A549 (cell line): ENCODE data around the gene GULP1.

Experiments
- CEBPB ChIP-seq, 2 experiments: fragments of >200 bp in 1 of 2; sonication (Bioruptor Twin) in 1 of 2; formaldehyde crosslinking in 1 of 2; IDR thresholded peaks; 2 replicates each; pipeline ENCODE4 v1.6.1; 2012 to 2016
- JUN ChIP-seq, 2 experiments: fragments of >200 bp; sonication (Bioruptor Twin); formaldehyde crosslinking; IDR thresholded peaks; 2 replicates in 1 of 2; 3 replicates in 1 of 2; pipeline ENCODE4 v1.6.1; 2016 to 2017
- JUNB ChIP-seq: fragments of >200 bp; sonication (Bioruptor Twin); formaldehyde crosslinking; IDR thresholded peaks from 2 replicates; pipeline ENCODE4 v1.6.1; 2016
- KDM1A ChIP-seq: fragments of 200-600 bp; sonication (generic); IDR thresholded peaks from 2 replicates; pipeline ENCODE4 v1.6.1; 2016; ENCODE audit warnings: low read depth, mild to moderate bottlenecking
- PHF8 ChIP-seq: fragments of 200-600 bp; sonication (generic); IDR thresholded peaks from 2 replicates; pipeline ENCODE4 v1.6.1; 2016; ENCODE audit warnings: low read depth, mild to moderate bottlenecking, antibody characterized with exemption, moderate library complexity, borderline replicate concordance
- RAD21 ChIP-seq, 2 experiments: fragments of >200 bp in 1 of 2; sonication (Bioruptor Twin) in 1 of 2; formaldehyde crosslinking in 1 of 2; IDR thresholded peaks in 1 of 2; conservative IDR thresholded peaks in 1 of 2; 2 replicates in 1 of 2; 3 replicates in 1 of 2; pipeline ENCODE4 v1.6.1; 2012 to 2018; ENCODE audit warnings: inconsistent platforms in 1 of 2
- RNF2 ChIP-seq: fragments of 200-600 bp; sonication (generic); IDR thresholded peaks from 2 replicates; pipeline ENCODE4 v1.6.1; 2016; ENCODE audit warnings: low read depth, mild to moderate bottlenecking, antibody characterized with exemption, moderate library complexity, borderline replicate concordance
- SMC3 ChIP-seq: fragments of >200 bp; sonication (Bioruptor Twin); formaldehyde crosslinking; IDR thresholded peaks from 3 replicates; pipeline ENCODE4 v1.6.1; 2018; ENCODE audit warnings: inconsistent platforms
- ZFP36 ChIP-seq: fragments of 450-650 bp; IDR thresholded peaks from 2 replicates; pipeline ENCODE4 v1.6.1; 2014; ENCODE audit warnings: borderline replicate concordance; ENCODE audit not compliant: partially characterized antibody
- TF ChIP-seq, protein P1 (sequence below): fragments of >200 bp; sonication (Bioruptor Twin); formaldehyde crosslinking; IDR thresholded peaks from 3 replicates; pipeline ENCODE4 v1.5.1; 2016
- TF ChIP-seq, protein P2 (sequence below): fragments of 250-450 bp; sonication (Bioruptor Pico); IDR thresholded peaks from 2 replicates; pipeline ENCODE4 v1.5.0; 2020; ENCODE audit warnings: low read depth, mild to moderate bottlenecking, moderate library complexity
- TF ChIP-seq, protein P3 (sequence below): IDR thresholded peaks from 2 replicates; pipeline ENCODE4 v1.6.1; 2012

DNA sequence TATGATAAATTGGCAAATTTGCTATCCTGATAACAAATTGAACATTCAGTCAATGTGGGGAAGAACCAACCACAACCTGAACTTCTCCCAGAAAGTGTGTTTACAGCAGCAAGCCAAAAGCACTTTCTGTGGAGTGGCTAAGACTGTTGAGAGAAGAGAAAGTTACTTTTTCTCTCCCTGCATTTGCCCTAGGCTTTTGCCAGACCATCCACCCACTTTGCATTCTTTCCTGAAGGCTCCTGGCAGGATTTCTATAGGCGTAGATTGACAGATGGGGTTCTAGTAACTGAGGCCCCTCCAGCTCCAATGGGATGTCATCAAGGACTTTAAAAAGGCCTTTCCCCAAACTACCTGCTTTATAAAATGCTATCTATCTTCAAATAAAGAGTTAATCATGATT lies 215.2 kb downstream of the GULP1 start:
- TF ChIP-seq, protein P1, sequence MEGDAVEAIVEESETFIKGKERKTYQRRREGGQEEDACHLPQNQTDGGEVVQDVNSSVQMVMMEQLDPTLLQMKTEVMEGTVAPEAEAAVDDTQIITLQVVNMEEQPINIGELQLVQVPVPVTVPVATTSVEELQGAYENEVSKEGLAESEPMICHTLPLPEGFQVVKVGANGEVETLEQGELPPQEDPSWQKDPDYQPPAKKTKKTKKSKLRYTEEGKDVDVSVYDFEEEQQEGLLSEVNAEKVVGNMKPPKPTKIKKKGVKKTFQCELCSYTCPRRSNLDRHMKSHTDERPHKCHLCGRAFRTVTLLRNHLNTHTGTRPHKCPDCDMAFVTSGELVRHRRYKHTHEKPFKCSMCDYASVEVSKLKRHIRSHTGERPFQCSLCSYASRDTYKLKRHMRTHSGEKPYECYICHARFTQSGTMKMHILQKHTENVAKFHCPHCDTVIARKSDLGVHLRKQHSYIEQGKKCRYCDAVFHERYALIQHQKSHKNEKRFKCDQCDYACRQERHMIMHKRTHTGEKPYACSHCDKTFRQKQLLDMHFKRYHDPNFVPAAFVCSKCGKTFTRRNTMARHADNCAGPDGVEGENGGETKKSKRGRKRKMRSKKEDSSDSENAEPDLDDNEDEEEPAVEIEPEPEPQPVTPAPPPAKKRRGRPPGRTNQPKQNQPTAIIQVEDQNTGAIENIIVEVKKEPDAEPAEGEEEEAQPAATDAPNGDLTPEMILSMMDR = no peak
- TF ChIP-seq ZFP36 (no peak), KDM1A (no peak), RNF2 (no peak), CEBPB (IDR thresholded peaks at IDR 0.05) (no peak), RAD21 (conservative IDR thresholded peaks at IDR 0.05 in 1 of 2, IDR thresholded peaks at IDR 0.05 in 1 of 2) (no peak), JUN (IDR thresholded peaks at IDR 0.05) (no peak), PHF8 (no peak), JUNB (no peak), SMC3 (no peak)
- TF ChIP-seq, protein P2, sequence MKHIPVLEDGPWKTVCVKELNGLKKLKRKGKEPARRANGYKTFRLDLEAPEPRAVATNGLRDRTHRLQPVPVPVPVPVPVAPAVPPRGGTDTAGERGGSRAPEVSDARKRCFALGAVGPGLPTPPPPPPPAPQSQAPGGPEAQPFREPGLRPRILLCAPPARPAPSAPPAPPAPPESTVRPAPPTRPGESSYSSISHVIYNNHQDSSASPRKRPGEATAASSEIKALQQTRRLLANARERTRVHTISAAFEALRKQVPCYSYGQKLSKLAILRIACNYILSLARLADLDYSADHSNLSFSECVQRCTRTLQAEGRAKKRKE (CRISPR knock-in tag) = no peak
- TF ChIP-seq, protein P3, sequence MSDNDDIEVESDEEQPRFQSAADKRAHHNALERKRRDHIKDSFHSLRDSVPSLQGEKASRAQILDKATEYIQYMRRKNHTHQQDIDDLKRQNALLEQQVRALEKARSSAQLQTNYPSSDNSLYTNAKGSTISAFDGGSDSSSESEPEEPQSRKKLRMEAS = no peak
